ENCODE data around the gene CYFIP2.

The CYFIP2 gene

GRCh38 chr5:157259699-157260098 lies 6.2 kb upstream of the CYFIP2 start:
- DNase-seq: no peak

GRCh38 chr5:157263496-157264090 lies 2.3 kb upstream of the CYFIP2 start:
- no peak for DNase-seq

- DNase-seq: peak; percentile 51
Observed at GRCh38 chr5:157266286-157267007, 524 bp downstream of the CYFIP2 start.

- no peak for DNase-seq
Observed at GRCh38 chr5:157267025-157267424, 1.1 kb downstream of the CYFIP2 start.

GRCh38 chr5:157267761-157268480 lies 2.0 kb downstream of the CYFIP2 start:
- no peak for DNase-seq

- peak; percentile 51 for DNase-seq
Observed at GRCh38 chr5:157269165-157269671, 3.3 kb downstream of the CYFIP2 start.

- no peak for DNase-seq
Observed at GRCh38 chr5:157269761-157270272, 3.9 kb downstream of the CYFIP2 start.

- DNase-seq: no peak
Observed at GRCh38 chr5:157270771-157271170, 4.8 kb downstream of the CYFIP2 start.

GRCh38 chr5:157271740-157272271 lies 5.9 kb downstream of the CYFIP2 start:
- DNase-seq: peak; percentile 95

GRCh38 chr5:157273131-157273556 lies 7.2 kb downstream of the CYFIP2 start:
- DNase-seq: peak; percentile 62

- no peak for DNase-seq
Observed at GRCh38 chr5:157275403-157275802, 9.5 kb downstream of the CYFIP2 start.

- no peak for DNase-seq
Observed at GRCh38 chr5:157278319-157279037, 12.6 kb downstream of the CYFIP2 start.

- no peak for DNase-seq
Observed at GRCh38 chr5:157279605-157280239, 13.8 kb downstream of the CYFIP2 start.

- no peak for DNase-seq
Observed at GRCh38 chr5:157280927-157281326, 15.0 kb downstream of the CYFIP2 start.

GRCh38 chr5:157282150-157282549 lies 16.2 kb downstream of the CYFIP2 start:
- no peak for DNase-seq

- DNase-seq: peak; percentile 35
Observed at GRCh38 chr5:157283434-157283833, 17.5 kb downstream of the CYFIP2 start.

GRCh38 chr5:157284458-157285212 lies 18.7 kb downstream of the CYFIP2 start:
- DNase-seq: no peak

GRCh38 chr5:157285310-157286035 lies 19.6 kb downstream of the CYFIP2 start:
- DNase-seq: no peak

- DNase-seq: no peak
Observed at GRCh38 chr5:157286761-157287211, 20.9 kb downstream of the CYFIP2 start.

GRCh38 chr5:157288405-157289163 lies 22.7 kb downstream of the CYFIP2 start:
- DNase-seq: no peak

Measured in CD4-positive, alpha-beta T cell treated with Interleukin-21 for 1 hour (primary cell).